ENCODE data around the gene ODF4.

DNA sequence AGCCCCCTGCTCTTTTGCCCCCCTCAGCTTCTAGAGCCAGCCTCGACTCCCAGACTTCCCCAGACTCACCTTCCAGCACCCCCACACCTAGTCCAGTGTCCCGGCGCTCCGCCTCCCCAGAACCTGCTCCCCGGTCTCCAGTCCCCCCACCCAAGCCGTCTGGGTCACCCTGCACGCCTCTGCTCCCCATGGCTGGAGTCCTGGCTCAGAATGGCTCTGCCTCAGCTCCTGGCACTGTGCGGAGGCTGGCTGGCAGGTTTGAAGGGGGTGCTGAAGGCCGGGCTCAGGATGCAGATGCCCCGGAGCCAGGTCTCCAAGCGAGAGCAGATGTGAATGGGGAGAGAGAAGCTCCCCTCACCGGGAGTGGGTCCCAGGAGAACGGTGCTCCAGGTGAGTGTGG lies 27.4 kb upstream of the ODF4 start:
- no peak for TF ChIP-seq SIN3A (IDR thresholded peaks at IDR 0.05; ENCODE audit: borderline replicate concordance, insufficient read depth, low read length)
- TF ChIP-seq POLR2AphosphoS5 (IDR thresholded peaks at IDR 0.05; ENCODE audit: low read depth, low read length), result no peak
- no peak for TF ChIP-seq FOXP2 (optimal IDR thresholded peaks at IDR 0.05; ENCODE audit: borderline replicate concordance, extremely low read depth, extremely low read length, insufficient read depth)
- TF ChIP-seq REST (IDR thresholded peaks at IDR 0.05; ENCODE audit: insufficient read depth in 1 of 2, low read depth in 2 of 2, low read length in 2 of 2), result no peak
- no peak for TF ChIP-seq TAF1 (IDR thresholded peaks at IDR 0.05; ENCODE audit: borderline replicate concordance, insufficient read depth, low read length)

Measured in PFSK-1 (cell line).